GM23338 (cell line): ENCODE results near the gene TIE1. TPM values are rescaled to one million over a fixed set of nuclear protein-coding genes. Genes with fewer than 3 reads are reported as not detected.

Experiments
- ATAC-seq: fragments of 200-7000 bp; cut with Tn5 transposase; 3 replicates; pipeline ENCODE4 v1.9.1; 2020
- DNase-seq: peaks from one replicate; pipeline ENCODE4 v3.0.0-alpha.2; 2015; ENCODE audit warnings: low spot score
- H2AFZ ChIP-seq: fragments of 200-600 bp; sonication (generic); 2 replicates; pipeline ENCODE4 v1.8.0; 2016; ENCODE audit warnings: antibody characterized with exemption, mild to moderate bottlenecking, moderate library complexity
- H3F3A ChIP-seq: fragments of 200-600 bp; sonication (generic); replicated peaks from 2 replicates; pipeline ENCODE4 v1.8.0; 2017; ENCODE audit warnings: antibody characterized with exemption, mixed run types, low read depth
- H3K27ac ChIP-seq: fragments of 200-600 bp; sonication (generic); 2 replicates; pipeline ENCODE4 v1.6.1; 2016; ENCODE audit warnings: low read depth
- H3K27me3 ChIP-seq: fragments of 200-600 bp; sonication (generic); 2 replicates; pipeline ENCODE4 v1.8.0; 2016; ENCODE audit warnings: mild to moderate bottlenecking, mixed run types, moderate library complexity; ENCODE audit not compliant: insufficient read depth
- H3K36me3 ChIP-seq: fragments of 200-600 bp; sonication (generic); 2 replicates; pipeline ENCODE4 v1.8.0; 2016; ENCODE audit warnings: mild to moderate bottlenecking; ENCODE audit not compliant: insufficient read depth
- H3K4me1 ChIP-seq: fragments of 200-600 bp; sonication (generic); 2 replicates; pipeline ENCODE4 v1.8.0; 2016; ENCODE audit warnings: mild to moderate bottlenecking, moderate library complexity; ENCODE audit not compliant: insufficient read depth
- H3K4me2 ChIP-seq: fragments of 200-600 bp; sonication (generic); 2 replicates; pipeline ENCODE4 v1.7.1; 2017; ENCODE audit warnings: mixed run types
- H3K4me3 ChIP-seq: fragments of 200-600 bp; sonication (generic); 2 replicates; pipeline ENCODE4 v1.6.1; 2016; ENCODE audit warnings: mixed run types
- H3K79me2 ChIP-seq: fragments of 200-600 bp; sonication (generic); replicated peaks from 2 replicates; pipeline ENCODE4 v1.8.0; 2017; ENCODE audit warnings: mild to moderate bottlenecking; ENCODE audit not compliant: insufficient read depth
- H3K9me2 ChIP-seq: fragments of 200-600 bp; sonication (generic); 2 replicates; pipeline ENCODE4 v1.8.0; 2017; ENCODE audit not compliant: insufficient read depth
- H4K20me1 ChIP-seq: fragments of 200-600 bp; sonication (generic); replicated peaks from 2 replicates; pipeline ENCODE4 v1.8.0; 2017; ENCODE audit warnings: mild to moderate bottlenecking; ENCODE audit not compliant: insufficient read depth
- H3K27ac Mint-ChIP-seq: 2 replicates; pipeline ENCODE4 v1.8.0; 2020; ENCODE audit warnings: inconsistent platforms, mild to moderate bottlenecking, moderate library complexity, mixed read lengths
- H3K27me3 Mint-ChIP-seq: 3 replicates; pipeline ENCODE4 v1.8.0; 2022; ENCODE audit warnings: low read depth, mild to moderate bottlenecking, moderate library complexity, mixed read lengths, inconsistent platforms; ENCODE audit not compliant: insufficient read depth, poor library complexity
- H3K36me3 Mint-ChIP-seq: 3 replicates; pipeline ENCODE4 v1.8.0; 2021; ENCODE audit warnings: low read depth, mild to moderate bottlenecking, inconsistent platforms, moderate library complexity, mixed read lengths
- H3K4me1 Mint-ChIP-seq: 3 replicates; pipeline ENCODE4 v1.8.0; 2020; ENCODE audit warnings: mild to moderate bottlenecking, inconsistent platforms, mixed read lengths
- H3K4me3 Mint-ChIP-seq: 3 replicates; pipeline ENCODE4 v1.8.0; 2021; ENCODE audit warnings: moderate library complexity, mild to moderate bottlenecking, inconsistent platforms, mixed read lengths
- H3K9me3 Mint-ChIP-seq: 3 replicates; pipeline ENCODE4 v1.8.0; 2020; ENCODE audit warnings: moderate library complexity, mild to moderate bottlenecking, inconsistent platforms, mixed read lengths
- CREB1 ChIP-seq: fragments of 250-450 bp; sonication (Bioruptor Pico); IDR thresholded peaks from 2 replicates; pipeline ENCODE4 v1.5.0; 2020; ENCODE audit warnings: low read depth, mild to moderate bottlenecking, moderate library complexity
- EZH2 ChIP-seq: fragments of 200-600 bp; sonication (generic); IDR thresholded peaks from one replicate; pipeline ENCODE4 v1.8.0; 2017; ENCODE audit warnings: antibody characterized with exemption, mild to moderate bottlenecking, low read depth; ENCODE audit not compliant: unreplicated experiment
- EZH2phosphoT487 ChIP-seq: fragments of 200-600 bp; sonication (generic); IDR thresholded peaks from one replicate; pipeline ENCODE4 v1.8.1; 2018; ENCODE audit warnings: antibody characterized with exemption; ENCODE audit not compliant: unreplicated experiment
- JUNB ChIP-seq: IDR thresholded peaks from one replicate; pipeline ENCODE4 v1.6.1; 2016; ENCODE audit warnings: antibody characterized with exemption; ENCODE audit not compliant: unreplicated experiment
- NANOG ChIP-seq: IDR thresholded peaks from 2 replicates; pipeline ENCODE4 v1.6.1; 2016; ENCODE audit warnings: antibody characterized with exemption, borderline replicate concordance
- POLR2AphosphoS5 ChIP-seq: IDR thresholded peaks from 2 replicates; pipeline ENCODE4 v1.6.1; 2016; ENCODE audit warnings: antibody characterized with exemption, low read depth
- STAT1 ChIP-seq: IDR thresholded peaks from one replicate; pipeline ENCODE4 v1.6.1; 2016; ENCODE audit warnings: antibody characterized with exemption; ENCODE audit not compliant: unreplicated experiment
- ZNF114 ChIP-seq: fragments of 250-450 bp; sonication (Bioruptor Pico); IDR thresholded peaks from 2 replicates; pipeline ENCODE4 v1.5.0; 2020; ENCODE audit warnings: mild to moderate bottlenecking, moderate library complexity
- ZNF331 ChIP-seq: fragments of 250-450 bp; sonication (Bioruptor Pico); IDR thresholded peaks from 2 replicates; pipeline ENCODE4 v1.5.0; 2020; ENCODE audit warnings: low read depth, mild to moderate bottlenecking, moderate library complexity
- polyA plus RNA-seq: library from polyadenylated mRNA; unstranded; fragments of >200 nt; fragmentation: Nextera tagmentation; extraction: Ambion mirVana; gene quantifications from 2 replicates; pipeline ENCODE4 v1.2.1, GENCODE V29; 2016
- total RNA-seq: library from RNA; depleted of rRNA; stranded (reverse); fragments of >200 nt; shearing (Covaris generic); gene quantifications from 2 replicates; pipeline ENCODE4 v1.2.3, GENCODE V29; 2014
- TF ChIP-seq, protein P1 (sequence below): IDR thresholded peaks from 2 replicates; pipeline ENCODE4 v1.6.1; 2016; ENCODE audit warnings: antibody characterized with exemption
- TF ChIP-seq, protein P2 (sequence below), 2 experiments: fragments of 200-600 bp in 1 of 2; sonication (generic) in 1 of 2; conservative IDR thresholded peaks; 2 replicates each; pipeline versions ENCODE4 v1.5.1 to v1.6.1; 2016 to 2017; ENCODE audit warnings: antibody characterized with exemption in 2 of 2, low read depth in 2 of 2, mild to moderate bottlenecking in 2 of 2, moderate library complexity in 1 of 2

The TIE1 gene
- total and polyA plus RNA-seq, 2 experiments from 2014 or later, result 0.37 to 2.3 TPM

DNA sequence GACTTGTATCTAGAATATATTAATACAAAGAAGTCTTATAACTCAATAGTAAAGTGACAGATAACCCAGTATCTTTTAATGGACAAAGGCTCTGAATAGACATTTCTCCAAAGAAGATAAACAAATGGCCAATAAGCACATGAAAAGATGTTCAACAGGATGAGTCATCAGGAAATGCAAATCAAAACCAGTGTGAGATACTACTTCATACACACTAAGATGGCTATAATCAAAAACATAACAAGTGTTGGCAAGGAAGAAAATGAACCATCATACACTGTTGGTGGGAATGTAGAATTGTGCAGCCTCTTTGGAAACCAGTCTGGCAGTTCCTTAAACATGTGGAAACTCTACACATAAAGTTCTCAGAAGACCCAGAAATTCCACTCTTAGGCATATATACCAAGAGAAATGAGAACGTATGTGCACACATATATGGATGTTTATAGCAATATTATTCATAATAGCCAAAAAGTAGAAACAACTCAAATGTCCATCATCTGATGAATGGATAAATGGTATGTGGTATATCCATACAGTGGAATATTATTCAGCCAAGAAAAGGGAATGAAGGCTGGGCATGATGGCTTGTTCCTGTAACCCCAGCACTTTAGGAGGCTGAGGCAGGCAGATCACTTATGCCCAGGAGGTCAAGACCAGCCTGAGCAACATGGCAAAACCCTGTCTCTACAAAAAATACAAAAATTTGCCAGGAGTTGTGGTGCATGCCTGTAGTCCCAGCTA lies 26.9 kb downstream of the TIE1 start:
- Mint-ChIP-seq H3K4me1 (peaks cover 10% of the 10 kb centered on the region), H3K36me3 (no peaks in the 10 kb centered on the region; the same call in 2 of the 3 replicates), H3K27ac (no peak overlapping the region), H3K9me3 (peaks cover 26% of the 10 kb centered on the region), H3K27me3 (peaks cover 9% of the 10 kb centered on the region), H3K4me3 (no peak overlapping the region)
- Histone ChIP-seq H2AFZ (no peak overlapping the region), H3K36me3 (0 out of 2 replicates have a peak, but pooled peaks cover 3% of the 10 kb centered on the region), H3K4me3 (no peak overlapping the region), H4K20me1 (no peaks in the 10 kb centered on the region), H3K4me1 (no peaks in the 10 kb centered on the region; the same call in 1 of the 2 replicates), H3K27ac (no peak overlapping the region), H3F3A (no peaks in the 10 kb centered on the region), H3K9me2 (peaks cover 5% of the 10 kb centered on the region; the same call in 1 of the 2 replicates), H3K27me3 (no peaks in the 10 kb centered on the region), H3K79me2 (no peaks in the 10 kb centered on the region), H3K4me2 (no peak overlapping the region)
- ATAC-seq, result no peak
- TF ChIP-seq ZNF114 (CRISPR knock-in tag), result no peak
- TF ChIP-seq NANOG, result no peak
- no peak for TF ChIP-seq ZNF331 (CRISPR knock-in tag)
- TF ChIP-seq, protein P1, sequence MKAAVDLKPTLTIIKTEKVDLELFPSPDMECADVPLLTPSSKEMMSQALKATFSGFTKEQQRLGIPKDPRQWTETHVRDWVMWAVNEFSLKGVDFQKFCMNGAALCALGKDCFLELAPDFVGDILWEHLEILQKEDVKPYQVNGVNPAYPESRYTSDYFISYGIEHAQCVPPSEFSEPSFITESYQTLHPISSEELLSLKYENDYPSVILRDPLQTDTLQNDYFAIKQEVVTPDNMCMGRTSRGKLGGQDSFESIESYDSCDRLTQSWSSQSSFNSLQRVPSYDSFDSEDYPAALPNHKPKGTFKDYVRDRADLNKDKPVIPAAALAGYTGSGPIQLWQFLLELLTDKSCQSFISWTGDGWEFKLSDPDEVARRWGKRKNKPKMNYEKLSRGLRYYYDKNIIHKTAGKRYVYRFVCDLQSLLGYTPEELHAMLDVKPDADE, result no peak
- TF ChIP-seq EZH2, result no peak
- TF ChIP-seq, protein P2, sequence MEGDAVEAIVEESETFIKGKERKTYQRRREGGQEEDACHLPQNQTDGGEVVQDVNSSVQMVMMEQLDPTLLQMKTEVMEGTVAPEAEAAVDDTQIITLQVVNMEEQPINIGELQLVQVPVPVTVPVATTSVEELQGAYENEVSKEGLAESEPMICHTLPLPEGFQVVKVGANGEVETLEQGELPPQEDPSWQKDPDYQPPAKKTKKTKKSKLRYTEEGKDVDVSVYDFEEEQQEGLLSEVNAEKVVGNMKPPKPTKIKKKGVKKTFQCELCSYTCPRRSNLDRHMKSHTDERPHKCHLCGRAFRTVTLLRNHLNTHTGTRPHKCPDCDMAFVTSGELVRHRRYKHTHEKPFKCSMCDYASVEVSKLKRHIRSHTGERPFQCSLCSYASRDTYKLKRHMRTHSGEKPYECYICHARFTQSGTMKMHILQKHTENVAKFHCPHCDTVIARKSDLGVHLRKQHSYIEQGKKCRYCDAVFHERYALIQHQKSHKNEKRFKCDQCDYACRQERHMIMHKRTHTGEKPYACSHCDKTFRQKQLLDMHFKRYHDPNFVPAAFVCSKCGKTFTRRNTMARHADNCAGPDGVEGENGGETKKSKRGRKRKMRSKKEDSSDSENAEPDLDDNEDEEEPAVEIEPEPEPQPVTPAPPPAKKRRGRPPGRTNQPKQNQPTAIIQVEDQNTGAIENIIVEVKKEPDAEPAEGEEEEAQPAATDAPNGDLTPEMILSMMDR (conservative IDR thresholded peaks at IDR 0.05; ENCODE audit: low read depth in 2 of 2), result no peak
- TF ChIP-seq EZH2phosphoT487, result no peak
- TF ChIP-seq JUNB, result no peak
- TF ChIP-seq STAT1, result no peak
- no peak for TF ChIP-seq POLR2AphosphoS5
- DNase-seq, result no peak

DNA sequence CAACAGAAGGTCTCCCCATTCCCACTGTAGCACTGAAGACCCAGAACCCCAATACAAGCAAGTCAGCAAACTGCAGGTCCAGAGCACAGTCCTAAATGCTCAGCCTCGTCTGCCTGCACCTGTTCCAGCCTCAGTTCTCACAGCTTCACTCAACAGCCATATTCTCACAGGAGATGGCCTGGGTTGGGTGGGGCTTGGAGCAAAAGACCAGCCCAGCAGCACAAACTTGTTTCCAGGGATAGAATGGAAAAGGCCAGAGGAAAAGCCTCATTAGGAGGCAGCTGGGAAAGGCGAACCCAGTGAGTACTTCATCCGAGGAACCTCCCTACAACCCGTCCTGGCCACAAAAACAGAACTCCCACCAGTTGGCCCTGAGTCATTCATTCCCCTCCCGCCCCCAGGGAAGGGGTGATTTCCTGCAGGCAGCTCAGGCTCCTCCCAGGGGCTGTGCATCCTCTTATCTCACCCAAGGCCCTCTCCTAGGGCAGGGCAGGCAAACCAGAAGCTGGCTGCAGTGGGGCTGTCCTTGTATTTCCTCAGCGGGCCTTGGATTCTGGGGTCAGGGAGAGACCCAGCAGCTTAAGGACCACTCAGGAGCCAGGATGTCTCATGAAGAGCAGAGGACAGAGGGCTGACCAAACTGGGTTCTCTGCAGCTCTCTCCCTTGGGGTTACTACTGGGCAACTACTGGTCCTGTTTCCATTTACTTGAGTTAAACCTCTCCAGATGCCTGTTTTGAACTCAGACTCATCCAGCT lies 29.4 kb downstream of the TIE1 start:
- DNase-seq, result peak; percentile 28
- TF ChIP-seq STAT1 (no peak), JUNB (no peak), POLR2AphosphoS5 (no peak), ZNF114 (CRISPR knock-in tag) (no peak), CREB1 (CRISPR knock-in tag) (no peak), NANOG (no peak)
- TF ChIP-seq, protein P1, result no peak
- TF ChIP-seq, protein P2 (conservative IDR thresholded peaks at IDR 0.05; ENCODE audit: low read depth in 2 of 2), result no peak

More for the DNA sequence above, 29.4 kb downstream of the TIE1 start:
- Histone ChIP-seq H3K9me2 (peaks cover 5% of the 10 kb centered on the region; the same call in 1 of the 2 replicates), H3K27me3 (no peaks in the 10 kb centered on the region), H3K79me2 (no peaks in the 10 kb centered on the region), H3K36me3 (0 out of 2 replicates have a peak, but pooled peaks cover under 1% of the 10 kb centered on the region), H3K4me3 (no peak overlapping the region), H3K4me1 (no peaks in the 10 kb centered on the region; the same call in 1 of the 2 replicates), H2AFZ (peak overlapping the region; percentile 85), H3K27ac (no peak overlapping the region), H3K4me2 (no peak overlapping the region), H3F3A (no peaks in the 10 kb centered on the region; the same call in 1 of the 2 replicates), H4K20me1 (no peaks in the 10 kb centered on the region; the same call in 1 of the 2 replicates)
- Mint-ChIP-seq H3K4me3 (no peak overlapping the region), H3K27me3 (peaks cover 4% of the 10 kb centered on the region), H3K36me3 (no peaks in the 10 kb centered on the region; the same call in 2 of the 3 replicates), H3K27ac (no peak overlapping the region), H3K4me1 (peaks cover 7% of the 10 kb centered on the region), H3K9me3 (peaks cover 26% of the 10 kb centered on the region)
- ATAC-seq, result peak; percentile 87
